Measurements from ENCODE around the gene SORBS2. TPM values are rescaled to one million over a fixed set of nuclear protein-coding genes. Genes with fewer than 3 reads are reported as not detected.

SORBS2 gene
- total RNA-seq, 1 experiment from 2014 or later: 8.4 TPM

DNA sequence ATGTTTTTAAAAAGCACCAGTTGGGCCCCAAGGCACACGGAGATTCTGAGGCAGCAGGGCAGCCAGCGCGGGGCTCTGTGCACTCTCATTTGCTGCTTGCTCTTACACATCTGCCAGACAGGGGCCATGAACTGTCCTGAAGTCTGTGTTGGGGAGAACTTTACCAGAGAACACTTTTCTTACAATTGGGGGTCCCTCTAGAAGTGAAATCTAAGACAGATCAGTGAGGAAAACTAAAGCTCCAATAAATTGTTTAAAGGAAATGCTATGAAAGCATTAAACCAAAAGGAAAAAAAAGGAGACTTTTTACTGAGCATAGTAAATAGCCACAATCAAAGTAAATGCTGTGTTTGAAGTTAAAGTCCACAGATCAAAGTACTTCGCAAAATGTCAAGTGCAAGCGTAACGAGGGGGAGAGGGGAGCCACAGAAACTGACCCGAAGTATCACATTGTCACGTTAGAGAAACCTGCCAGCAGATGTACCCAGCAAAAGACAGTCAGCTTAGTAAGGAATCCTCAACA lies 37.8 kb downstream of the SORBS2 start:
- no TSS peak for BruUV-seq (replicated peaks)
- no peaks in the 10 kb centered on the region for H3K27me3 ChIP-seq (ENCODE audit: control insufficient read depth, insufficient read depth, low read length)
- intact Hi-C loops (cut with micrococcal nuclease; ENCODE audit: unreplicated experiment) (no loop called here), in situ Hi-C loops (cut with HindIII; ENCODE audit: low pct_unique_long_range_greater_than_20kb, low sequenced_read_pairs) (no loop called here)
- ChIA-PET POLR2A (no interaction called here), CTCF (interaction anchor here (0.6 kb wide), 1 partner anchor 48 kb away, joined by 4 read pairs; no protein-coding TSS in a partner anchor)
- TF ChIP-seq TCF7L2 (IDR thresholded peaks at IDR 0.05; ENCODE audit: low read depth, low read length) (no peak), POLR2AphosphoS5 (IDR thresholded peaks at IDR 0.05; ENCODE audit: low read depth, low read length) (no peak), SIN3A (IDR thresholded peaks at IDR 0.05; ENCODE audit: borderline replicate concordance, insufficient read depth, low read depth, low read length) (no peak), CTCF (IDR thresholded peaks at IDR 0.05) (no peak), REST (IDR thresholded peaks at IDR 0.05; ENCODE audit: insufficient read depth in 1 of 2, low read depth in 2 of 2, low read length in 1 of 2) (no peak)
- no peak overlapping the region for H3K4me3 ChIP-seq (ENCODE audit: low read depth in 2 of 2, low read length in 2 of 2)
- H3K4me1 ChIP-seq (ENCODE audit: control insufficient read depth, insufficient read depth, low read length): no peaks in the 10 kb centered on the region
- no peaks in the 10 kb centered on the region for H3K9me3 ChIP-seq (ENCODE audit: control insufficient read depth, insufficient read depth, low read depth, low read length)
- ATAC-seq (no peak), DNase-seq (ENCODE audit: low read depth, low spot score) (no peak)
- no peaks in the 10 kb centered on the region for H3K36me3 ChIP-seq (ENCODE audit: control insufficient read depth, insufficient read depth, low read length)
- no peak overlapping the region for H3K27ac ChIP-seq (ENCODE audit: low read length)

DNA sequence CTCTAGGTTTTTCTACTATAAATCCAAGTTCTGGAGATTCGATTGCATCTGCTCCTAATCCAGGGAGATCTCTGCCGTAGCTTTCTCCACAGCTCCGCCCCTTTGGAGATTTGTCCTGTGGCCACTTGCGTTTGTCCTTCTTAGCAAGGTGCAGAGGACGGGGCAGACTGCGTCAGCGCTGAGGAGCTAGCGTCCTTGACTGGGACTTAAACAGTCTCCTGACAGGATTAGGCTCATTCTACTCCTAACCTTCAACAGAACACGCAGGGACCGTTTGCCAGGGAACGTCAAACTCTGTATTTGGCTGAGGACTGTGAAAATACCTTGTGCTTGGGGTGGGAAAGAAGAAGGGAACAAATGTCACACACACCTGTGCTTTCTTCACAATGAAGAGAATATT lies 38.6 kb downstream of the SORBS2 start:
- TF ChIP-seq SIN3A (IDR thresholded peaks at IDR 0.05; ENCODE audit: borderline replicate concordance, insufficient read depth, low read depth, low read length) (no peak), CTCF (IDR thresholded peaks at IDR 0.05) (no peak), TCF7L2 (IDR thresholded peaks at IDR 0.05; ENCODE audit: low read depth, low read length) (no peak)
- ChIA-PET CTCF (no interaction called here), POLR2A (no interaction called here)
- intact Hi-C loops (cut with micrococcal nuclease; ENCODE audit: unreplicated experiment): no loop called here
- DNase-seq (ENCODE audit: low read depth, low spot score) (no peak), ATAC-seq (no peak)
- no peak overlapping the region for H3K27ac ChIP-seq (ENCODE audit: low read length)
- no peaks in the 10 kb centered on the region for H3K4me1 ChIP-seq (ENCODE audit: control insufficient read depth, insufficient read depth, low read length)
- no peaks in the 10 kb centered on the region for H3K9me3 ChIP-seq (ENCODE audit: control insufficient read depth, insufficient read depth, low read depth, low read length)
- no peak overlapping the region for H3K4me3 ChIP-seq (ENCODE audit: low read depth in 2 of 2, low read length in 2 of 2)
- BruUV-seq (replicated peaks): no TSS peak
- in situ Hi-C loops (cut with HindIII; ENCODE audit: low pct_unique_long_range_greater_than_20kb, low sequenced_read_pairs): no loop called here
- H3K36me3 ChIP-seq (ENCODE audit: control insufficient read depth, insufficient read depth, low read length): no peaks in the 10 kb centered on the region
- H3K27me3 ChIP-seq (ENCODE audit: control insufficient read depth, insufficient read depth, low read length): no peaks in the 10 kb centered on the region
